ENCODE results near the gene SUSD6.
A peak's percentile ranks its signal among the peaks of the same experiment; 100 is the strongest.

SUSD6 gene

GRCh38 chr14:69611172-69612013 is at the start of gene SUSD6:
TSS of gene SUSD6 (plus strand) at chr14:69611596. CDS start at chr14:69658593, 46,997 bp downstream.
- DNase-seq (ENCODE audit: low read depth in 1 of 2, low spot score in 1 of 2), result peak; percentile 72 to 87

- DNase-seq (ENCODE audit: low read depth in 1 of 2, low spot score in 1 of 2), result no peak
Observed at GRCh38 chr14:69561893-69562292, 49.5 kb upstream of the SUSD6 start.

GRCh38 chr14:69567563-69567962 is 43.8 kb upstream of the SUSD6 start:
- no peak for DNase-seq (ENCODE audit: low read depth in 1 of 2, low spot score in 1 of 2)

GRCh38 chr14:69569859-69570258 is 41.5 kb upstream of the SUSD6 start:
- DNase-seq (ENCODE audit: low read depth in 1 of 2, low spot score in 1 of 2), result no peak

GRCh38 chr14:69570836-69571330 is 40.5 kb upstream of the SUSD6 start:
- DNase-seq (ENCODE audit: low read depth in 1 of 2, low spot score in 1 of 2), result no peak

- no peak for DNase-seq (ENCODE audit: low read depth in 1 of 2, low spot score in 1 of 2)
Observed at GRCh38 chr14:69571449-69572029, 39.9 kb upstream of the SUSD6 start.

- no peak for DNase-seq (ENCODE audit: low read depth in 1 of 2, low spot score in 1 of 2)
Observed at GRCh38 chr14:69572030-69572840, 39.2 kb upstream of the SUSD6 start.

- DNase-seq (ENCODE audit: low read depth in 1 of 2, low spot score in 1 of 2), result no peak
Observed at GRCh38 chr14:69572841-69573135, 38.6 kb upstream of the SUSD6 start.

GRCh38 chr14:69573205-69573830 is 38.1 kb upstream of the SUSD6 start:
- no peak for DNase-seq (ENCODE audit: low read depth in 1 of 2, low spot score in 1 of 2)

- no peak for DNase-seq (ENCODE audit: low read depth in 1 of 2, low spot score in 1 of 2)
Observed at GRCh38 chr14:69573831-69574262, 37.5 kb upstream of the SUSD6 start.

GRCh38 chr14:69574263-69574953 is 37.0 kb upstream of the SUSD6 start, which contains the start of gene CCDC177:
TSS of gene CCDC177 (minus strand) at chr14:69574871. CDS start at chr14:69573622, 1,249 bp downstream.
- peak; percentile 48 to 58 for DNase-seq (ENCODE audit: low read depth in 1 of 2, low spot score in 1 of 2)

GRCh38 chr14:69574954-69575295 is 36.5 kb upstream of the SUSD6 start:
- no peak for DNase-seq (ENCODE audit: low read depth in 1 of 2, low spot score in 1 of 2)

GRCh38 chr14:69579476-69579875 is 31.9 kb upstream of the SUSD6 start:
- DNase-seq (ENCODE audit: low read depth in 1 of 2, low spot score in 1 of 2), result no peak

- DNase-seq (ENCODE audit: low read depth in 1 of 2, low spot score in 1 of 2), result no peak
Observed at GRCh38 chr14:69580009-69580577, 31.3 kb upstream of the SUSD6 start.

GRCh38 chr14:69581316-69581935 is 30.0 kb upstream of the SUSD6 start:
- DNase-seq (ENCODE audit: low read depth in 1 of 2, low spot score in 1 of 2), result no peak

GRCh38 chr14:69582212-69582611 is 29.2 kb upstream of the SUSD6 start:
- no peak for DNase-seq (ENCODE audit: low read depth in 1 of 2, low spot score in 1 of 2)

- no peak for DNase-seq (ENCODE audit: low read depth in 1 of 2, low spot score in 1 of 2)
Observed at GRCh38 chr14:69582829-69583228, 28.6 kb upstream of the SUSD6 start.

- no peak for DNase-seq (ENCODE audit: low read depth in 1 of 2, low spot score in 1 of 2)
Observed at GRCh38 chr14:69584389-69584788, 27.0 kb upstream of the SUSD6 start.

GRCh38 chr14:69586404-69586803 is 25.0 kb upstream of the SUSD6 start:
- DNase-seq (ENCODE audit: low read depth in 1 of 2, low spot score in 1 of 2), result no peak

GRCh38 chr14:69587389-69587788 is 24.0 kb upstream of the SUSD6 start:
- no peak for DNase-seq (ENCODE audit: low read depth in 1 of 2, low spot score in 1 of 2)
